ENCODE data around the gene DCAF8.

DCAF8 gene

DNA sequence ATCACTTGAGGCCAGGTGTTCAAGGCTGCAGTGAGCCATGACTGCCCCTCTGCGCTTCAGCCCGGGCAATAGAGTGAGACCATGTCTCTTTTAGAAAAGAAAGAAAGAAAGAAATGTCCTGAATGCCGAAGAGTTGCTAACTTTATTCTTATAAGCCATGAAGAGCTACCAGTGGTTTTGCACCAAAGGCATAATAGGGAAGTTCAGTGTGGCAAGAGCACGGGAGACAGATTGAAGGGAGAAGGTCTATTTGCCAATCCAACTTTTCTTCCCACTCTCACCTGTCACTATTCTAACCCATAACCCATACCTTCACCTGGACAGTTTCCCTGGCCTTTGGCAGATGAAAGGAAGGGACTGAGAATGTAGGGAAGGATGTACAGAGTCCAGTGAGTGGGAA, 61.6 kb downstream of the DCAF8 start:
- no peak for DNase-seq

DNA sequence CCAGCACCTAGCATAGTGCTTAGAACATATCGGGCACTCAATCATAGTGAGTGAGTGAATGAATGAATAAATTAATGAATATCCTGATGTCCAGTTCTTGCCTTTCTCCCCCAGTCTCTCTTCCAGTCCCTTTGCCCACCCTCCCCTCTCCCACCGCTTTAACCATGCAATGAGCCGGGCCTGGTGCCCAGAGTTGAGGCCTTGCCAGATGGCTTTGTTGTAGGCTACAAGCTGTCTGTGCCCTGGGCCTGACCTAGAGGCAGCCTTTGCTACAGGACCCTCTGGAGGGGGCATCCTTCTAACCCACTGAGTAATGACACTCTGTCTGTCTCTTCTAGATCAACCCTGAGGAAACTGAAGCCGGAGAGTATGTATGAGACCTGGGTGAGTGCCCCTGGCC, 65.1 kb downstream of the DCAF8 start:
- DNase-seq, result no peak

DNA sequence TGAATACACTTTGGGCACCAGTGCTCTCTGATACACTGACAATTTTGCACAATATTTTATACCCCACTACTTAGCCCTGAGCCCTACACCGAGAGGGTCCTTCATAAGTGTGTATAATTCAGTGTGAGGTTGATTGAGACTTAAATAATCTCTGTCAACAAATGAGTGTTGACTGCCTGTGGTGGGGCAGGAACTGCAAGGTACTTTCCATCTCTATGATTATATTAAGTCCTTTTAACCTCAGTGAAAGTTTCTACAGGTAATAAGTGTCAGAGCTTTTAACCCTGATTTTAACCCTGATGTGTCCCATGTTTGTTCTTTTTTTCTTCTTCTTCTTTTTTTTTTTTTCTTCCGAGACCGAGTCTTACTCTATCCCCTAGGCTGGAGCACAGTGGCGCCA, 66.2 kb downstream of the DCAF8 start:
- no peak for DNase-seq

DNA sequence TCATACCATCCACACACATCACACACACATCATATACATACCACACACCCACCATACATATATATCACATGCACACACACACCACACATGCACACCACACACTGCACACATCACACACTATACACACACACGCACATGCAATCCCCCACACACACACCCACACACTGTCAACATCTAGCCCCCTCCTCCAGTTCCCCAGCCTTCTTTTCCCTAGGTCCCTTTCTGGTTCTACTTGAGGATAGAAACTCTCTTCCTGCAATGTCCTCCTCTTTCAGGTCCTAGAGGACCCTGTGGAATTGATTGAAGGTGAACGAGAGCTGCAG, 67.7 kb downstream of the DCAF8 start:
- no peak for DNase-seq

DNA sequence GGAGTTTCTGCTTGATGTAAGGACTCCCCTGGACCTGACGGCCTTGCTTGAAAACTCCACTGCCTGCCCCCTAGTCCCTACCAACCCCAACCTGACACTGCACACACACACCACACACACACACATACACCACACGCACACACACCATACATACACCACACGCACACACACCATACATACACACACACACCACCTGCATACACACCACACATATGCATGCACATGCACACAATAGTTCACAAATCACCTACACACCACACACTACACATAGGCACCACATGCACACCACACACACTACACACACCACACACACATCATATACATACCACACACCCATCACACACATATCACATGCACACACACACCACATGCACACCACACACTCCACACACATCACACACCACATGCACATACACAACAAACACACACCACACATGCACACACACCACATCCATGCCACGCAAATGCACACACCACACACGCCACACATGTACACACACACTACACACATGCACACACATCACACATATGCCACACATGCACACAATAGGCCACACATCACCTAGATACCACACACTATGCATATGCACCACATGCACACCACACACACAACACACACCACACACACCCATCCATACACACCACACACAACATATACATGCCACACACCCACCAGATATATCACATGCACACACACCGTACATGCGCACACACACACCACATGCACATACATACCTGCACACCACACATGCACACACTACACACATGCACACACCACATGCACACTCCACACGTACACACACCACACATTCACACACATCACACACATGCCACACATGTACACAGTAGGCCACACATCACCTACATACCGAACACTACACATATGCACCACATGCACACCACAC, 68.3 kb downstream of the DCAF8 start:
- no peak for DNase-seq

DNA sequence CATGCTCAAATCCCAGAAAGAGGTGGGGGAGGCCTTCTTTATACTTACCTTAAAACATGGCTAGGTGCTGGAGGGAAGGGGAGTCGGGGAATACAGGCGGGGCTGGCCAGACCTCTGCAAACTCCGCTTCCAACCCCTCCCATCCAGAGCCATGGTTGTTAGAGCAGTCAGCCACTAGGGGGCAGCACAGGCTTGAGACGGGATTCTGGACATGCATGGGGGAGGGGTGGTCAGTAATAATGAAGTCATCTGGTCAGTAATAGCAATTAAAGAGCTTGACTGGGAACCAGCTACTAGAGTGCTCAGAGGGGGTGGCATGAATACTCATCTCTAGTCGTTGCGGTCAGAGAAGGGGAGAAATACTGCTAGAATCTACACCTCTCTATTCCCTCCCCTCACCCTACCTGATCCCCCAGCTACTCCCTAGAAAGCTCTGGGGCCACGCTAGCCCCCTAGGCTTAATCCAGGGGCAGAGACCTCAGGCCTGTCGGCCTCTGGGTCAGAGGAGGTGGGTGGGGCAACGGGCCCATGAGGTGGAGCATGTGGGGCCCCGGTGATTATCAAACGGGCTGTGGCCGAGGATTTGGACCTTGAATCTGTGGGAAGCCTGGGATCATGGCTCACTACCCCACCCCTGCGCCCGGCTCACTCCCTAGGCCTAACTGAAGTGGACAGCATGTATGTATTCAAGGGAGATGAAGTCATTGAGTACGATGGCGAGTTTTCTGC, 69.1 kb downstream of the DCAF8 start:
- peak; percentile 87 for DNase-seq

DNA sequence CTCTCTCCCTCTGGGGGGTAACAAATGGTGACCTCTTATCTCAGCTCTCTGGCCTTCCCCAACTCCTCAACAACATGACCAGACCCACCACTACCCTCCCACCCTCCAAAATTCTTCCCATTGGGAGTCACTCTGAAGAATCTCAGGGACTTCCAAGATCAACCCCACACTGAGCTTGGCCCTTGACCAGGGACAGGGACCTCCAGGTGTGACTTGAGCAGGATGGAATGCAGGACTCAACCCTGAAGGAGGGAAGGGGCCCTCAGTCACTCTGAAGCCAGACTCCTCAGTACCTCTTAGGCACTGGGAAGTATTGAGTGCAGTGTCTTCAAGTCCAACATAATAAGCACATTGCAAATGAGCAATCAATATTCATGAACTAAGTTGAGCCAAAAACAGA, 70.1 kb downstream of the DCAF8 start:
- no peak for DNase-seq

DNA sequence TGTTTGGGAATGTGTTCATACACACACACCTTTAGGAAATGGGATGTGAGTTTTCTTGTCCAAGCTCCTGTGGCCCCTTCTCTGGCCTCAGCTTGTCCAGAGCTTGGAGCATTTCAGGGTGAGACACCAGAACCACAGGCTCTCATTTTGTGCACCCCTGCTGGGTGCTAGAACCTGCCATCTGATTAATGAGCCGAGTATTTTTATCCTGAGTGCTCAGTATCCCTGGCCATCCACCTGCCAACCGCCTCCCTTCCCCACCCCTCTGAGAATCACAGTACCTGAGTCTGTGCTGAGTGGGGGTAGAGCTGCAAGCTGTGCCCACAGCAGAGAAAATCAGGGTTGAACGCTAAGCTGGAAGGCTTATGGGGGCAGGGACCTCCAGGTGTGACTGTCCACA, 70.6 kb downstream of the DCAF8 start:
- DNase-seq, result no peak

DNA sequence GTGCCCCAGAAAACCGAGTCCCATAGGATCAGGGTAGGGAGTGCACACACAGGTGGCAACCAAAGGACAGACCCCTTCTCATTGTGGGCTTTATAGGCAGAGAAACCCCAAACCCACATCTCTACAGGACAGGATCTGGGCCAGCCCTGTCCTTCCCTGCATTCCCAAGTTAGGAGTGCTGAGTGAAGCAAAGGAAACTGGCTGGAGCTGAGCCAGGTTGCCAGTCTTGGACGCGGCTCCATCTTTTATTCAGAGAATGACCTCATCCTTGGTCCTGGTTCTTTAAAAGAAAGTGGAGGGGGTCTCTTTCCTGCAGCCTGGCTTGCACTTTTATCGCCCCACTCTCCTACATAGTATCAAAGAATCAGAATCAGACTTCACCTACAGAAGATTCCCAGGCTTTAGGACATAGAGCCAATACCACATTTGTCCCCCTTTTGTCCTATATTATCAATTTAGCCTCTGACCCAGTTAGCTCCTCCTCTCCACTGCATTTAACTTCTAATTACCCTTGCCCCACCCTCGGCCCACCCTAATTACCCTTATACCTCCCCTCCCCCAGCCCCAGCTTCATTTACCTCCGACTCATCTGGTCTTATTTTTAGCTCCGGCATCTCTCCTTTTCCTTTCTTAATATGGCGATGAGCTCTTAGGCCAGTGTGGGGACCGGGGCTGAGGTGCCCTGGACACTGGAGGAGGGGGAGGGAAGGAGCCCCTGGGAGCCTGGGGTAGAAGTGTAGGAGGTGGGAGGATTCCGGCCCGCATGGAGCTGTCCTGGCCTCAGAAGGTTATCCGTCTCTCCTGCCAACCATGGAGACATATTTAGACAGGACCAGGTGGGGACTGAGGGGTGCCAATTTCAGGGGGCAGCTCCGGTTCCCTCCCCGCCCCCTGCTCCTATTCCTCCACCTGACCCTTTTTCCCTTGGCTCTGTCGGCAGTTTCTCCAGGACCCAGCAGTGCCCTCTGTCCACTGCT, 72.4 kb downstream of the DCAF8 start, which contains the start of gene CASQ1:
TSS of gene CASQ1 (plus strand) at position 927 of the 977 bp plus-strand sequence. CDS start 177 bp downstream, outside the sequence.
- DNase-seq, result no peak

DNA sequence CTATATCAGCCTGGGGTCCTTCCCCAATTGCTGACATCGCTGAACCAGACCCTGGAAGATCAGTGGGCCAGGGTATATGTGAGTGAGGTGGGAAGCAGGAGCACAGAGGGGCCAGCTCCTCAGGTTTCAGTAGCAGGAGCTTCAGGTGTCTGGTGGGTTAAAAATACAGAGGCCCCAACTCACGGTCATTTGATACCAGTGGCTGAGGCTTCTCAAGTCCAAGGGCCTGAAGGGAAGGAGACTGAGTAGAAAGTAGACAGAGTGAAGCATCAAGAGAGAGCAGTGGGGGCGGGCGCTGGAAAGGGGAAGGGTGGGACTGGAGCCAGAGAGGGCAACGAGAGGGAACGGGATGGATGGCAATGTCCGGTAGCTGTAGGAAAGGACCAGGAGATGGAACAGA, 74.0 kb downstream of the DCAF8 start:
- no peak for DNase-seq

DNA sequence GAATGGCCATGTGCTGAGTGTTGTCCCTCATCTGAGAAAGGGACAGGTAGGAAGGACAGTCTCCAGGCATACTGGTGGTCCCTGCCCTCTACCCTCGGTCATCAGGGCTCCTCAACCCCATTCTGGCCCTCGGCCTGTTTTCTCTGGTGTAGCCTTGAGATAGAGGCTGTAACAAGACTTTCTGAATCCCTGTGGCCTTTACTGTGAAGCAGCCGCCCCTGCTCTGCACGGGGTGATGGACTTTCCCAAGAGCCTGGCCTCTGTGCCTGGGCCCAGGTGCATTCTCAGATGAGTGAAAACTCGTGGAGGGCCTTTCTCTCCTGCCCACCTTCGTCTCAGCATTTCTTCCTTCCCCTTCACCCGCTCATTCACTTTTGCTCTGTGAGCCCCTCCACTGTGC, 74.9 kb downstream of the DCAF8 start:
- DNase-seq, result no peak

DNA sequence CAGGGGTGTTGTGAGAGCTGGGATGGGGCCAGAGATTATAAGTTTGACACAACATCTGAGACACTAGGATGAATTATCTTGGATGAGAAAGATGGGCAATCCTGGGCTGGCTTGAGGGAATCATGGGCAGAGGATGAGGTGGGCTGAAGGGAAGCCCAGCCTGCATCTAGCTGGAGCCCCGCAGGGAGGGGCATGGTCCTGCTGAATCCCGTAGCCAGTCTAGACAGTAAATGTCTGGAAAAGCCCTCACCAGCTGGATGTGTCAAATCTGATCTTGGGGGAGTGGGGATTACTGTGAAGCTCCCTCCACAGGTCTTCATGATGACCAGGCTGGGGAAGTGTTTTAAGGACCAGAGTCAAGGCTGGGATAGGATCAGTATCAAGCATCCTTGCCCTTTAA, 75.6 kb downstream of the DCAF8 start:
- no peak for DNase-seq

DNA sequence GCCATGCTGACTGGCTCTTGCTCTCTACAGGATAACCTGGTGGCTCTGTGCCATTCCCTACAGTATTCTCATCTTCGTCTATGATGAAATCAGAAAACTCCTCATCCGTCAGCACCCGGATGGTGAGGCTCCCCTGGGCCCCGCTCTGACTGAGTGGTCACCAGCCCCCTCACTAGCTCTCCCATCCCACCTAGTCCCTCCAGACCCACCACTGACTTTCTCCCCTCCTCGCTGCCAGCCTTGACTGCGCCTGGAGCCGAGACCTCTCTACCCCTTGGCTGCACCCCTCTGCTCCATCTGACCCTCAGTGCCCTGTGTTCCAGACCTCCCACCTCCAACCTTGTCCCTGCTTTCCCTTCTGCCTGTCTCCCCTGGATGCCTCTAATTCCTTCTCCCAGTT, 76.1 kb downstream of the DCAF8 start:
- DNase-seq, result no peak

DNA sequence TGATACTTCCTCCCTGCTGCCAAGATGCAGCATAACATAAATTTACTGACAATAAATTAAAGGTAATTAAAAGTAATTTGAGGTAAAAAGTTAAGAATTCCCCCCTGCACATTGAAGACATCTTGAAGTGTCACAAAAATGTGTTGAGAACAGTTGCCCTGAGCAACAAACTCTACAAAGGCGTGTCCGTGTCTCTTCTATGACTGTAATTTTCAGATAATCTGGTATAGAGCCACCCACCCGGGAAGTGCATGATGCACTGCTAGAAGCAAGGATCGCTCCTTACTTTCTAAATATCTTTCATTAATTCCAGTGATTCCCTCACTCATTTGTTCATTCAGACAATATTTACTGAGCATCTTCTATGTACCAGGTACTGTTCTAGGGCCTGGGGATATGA, 83.0 kb downstream of the DCAF8 start:
- no peak for DNase-seq

DNA sequence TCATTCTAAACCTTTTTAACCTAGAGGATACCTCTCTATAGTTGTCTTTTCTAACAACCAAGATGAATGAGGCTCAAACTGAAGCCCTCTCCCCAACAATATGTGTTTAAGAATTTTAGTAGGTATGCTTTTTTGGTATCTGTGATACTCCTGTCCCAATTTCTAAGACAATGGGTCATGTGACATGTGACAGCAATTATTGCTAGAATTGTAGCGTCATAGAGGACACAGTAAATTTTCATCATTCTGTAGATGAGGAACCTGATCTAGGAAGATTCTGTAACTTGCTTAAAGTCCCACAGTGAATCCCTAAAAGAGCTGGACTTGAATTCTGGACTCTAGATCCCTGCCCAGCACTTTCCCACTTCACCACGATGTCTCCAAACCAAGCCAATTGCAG, 83.6 kb downstream of the DCAF8 start:
- DNase-seq, result no peak

DNA sequence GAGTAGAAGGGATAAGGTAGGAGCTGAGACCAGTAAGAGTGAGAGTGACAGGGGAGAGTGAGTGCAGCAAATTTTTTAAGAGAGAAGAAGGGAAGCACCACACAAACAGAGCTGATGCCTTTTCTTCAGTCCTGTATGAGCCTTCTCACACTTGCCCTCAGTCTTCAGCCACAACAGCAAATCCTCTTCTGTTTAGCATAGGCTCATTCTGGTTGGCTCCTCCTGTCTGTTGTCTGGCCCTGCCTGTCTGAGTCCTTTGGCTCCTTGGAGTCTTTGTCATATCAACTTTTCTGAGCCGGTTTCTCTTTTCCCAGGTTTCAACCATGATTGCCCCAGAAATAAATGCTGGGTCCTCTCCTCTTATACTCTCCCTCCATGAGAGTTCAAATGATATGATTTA, 84.7 kb downstream of the DCAF8 start:
- no peak for DNase-seq

DNA sequence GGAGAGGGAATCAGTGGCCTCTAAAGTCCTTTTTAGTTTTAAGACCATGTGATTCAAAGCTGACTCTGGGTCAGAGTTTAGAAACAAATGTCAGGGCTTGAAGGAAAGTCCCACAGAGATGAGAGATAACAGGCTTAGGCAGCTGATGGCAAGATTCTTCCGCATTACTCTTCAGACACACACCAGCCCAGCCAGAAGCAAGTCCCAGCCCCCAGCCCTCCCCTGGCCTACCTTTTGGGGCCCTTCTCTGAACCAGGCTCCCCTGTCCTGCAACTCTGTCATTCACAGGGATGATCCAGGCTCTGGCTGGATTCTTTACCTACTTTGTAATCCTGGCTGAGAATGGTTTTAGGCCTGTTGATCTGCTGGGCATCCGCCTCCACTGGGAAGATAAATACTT, 85.1 kb downstream of the DCAF8 start:
- no peak for DNase-seq

DNA sequence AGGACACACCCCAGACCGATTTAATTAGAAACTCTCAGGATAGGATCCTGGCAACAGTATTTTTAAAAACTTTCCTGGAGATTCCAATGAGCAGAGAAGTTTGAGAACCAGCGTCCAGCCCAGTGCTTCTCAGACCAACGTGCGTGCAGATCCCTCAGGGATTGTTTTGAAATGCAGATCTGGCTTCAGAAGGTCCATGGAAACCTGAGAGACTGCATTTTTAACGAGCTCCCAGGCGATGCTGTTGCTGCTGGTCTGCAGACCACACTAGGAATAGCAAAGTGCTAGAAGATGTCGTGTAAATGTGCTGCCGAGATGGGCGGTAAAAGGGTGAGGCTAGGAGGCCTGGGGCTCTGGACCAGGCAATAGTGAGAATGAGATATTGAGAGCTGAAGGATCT, 90.4 kb downstream of the DCAF8 start:
- DNase-seq, result no peak

DNA sequence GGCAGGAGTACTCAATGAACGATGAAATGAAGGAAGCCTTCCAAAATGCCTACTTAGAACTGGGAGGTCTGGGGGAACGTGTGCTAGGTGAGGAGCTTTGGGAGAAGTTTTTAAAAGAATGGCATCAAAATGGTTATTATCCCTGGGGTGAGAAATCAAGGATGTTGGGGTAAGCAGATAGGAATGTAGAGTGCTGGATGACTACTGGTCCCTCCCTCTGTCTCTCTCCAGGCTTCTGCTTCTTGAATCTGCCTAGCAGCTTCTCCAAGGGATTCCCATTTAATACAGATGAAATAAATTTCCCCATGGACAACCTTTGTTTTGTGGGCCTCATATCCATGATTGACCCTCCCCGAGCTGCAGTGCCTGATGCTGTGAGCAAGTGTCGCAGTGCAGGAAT, 91.0 kb downstream of the DCAF8 start:
- DNase-seq, result no peak

DNA sequence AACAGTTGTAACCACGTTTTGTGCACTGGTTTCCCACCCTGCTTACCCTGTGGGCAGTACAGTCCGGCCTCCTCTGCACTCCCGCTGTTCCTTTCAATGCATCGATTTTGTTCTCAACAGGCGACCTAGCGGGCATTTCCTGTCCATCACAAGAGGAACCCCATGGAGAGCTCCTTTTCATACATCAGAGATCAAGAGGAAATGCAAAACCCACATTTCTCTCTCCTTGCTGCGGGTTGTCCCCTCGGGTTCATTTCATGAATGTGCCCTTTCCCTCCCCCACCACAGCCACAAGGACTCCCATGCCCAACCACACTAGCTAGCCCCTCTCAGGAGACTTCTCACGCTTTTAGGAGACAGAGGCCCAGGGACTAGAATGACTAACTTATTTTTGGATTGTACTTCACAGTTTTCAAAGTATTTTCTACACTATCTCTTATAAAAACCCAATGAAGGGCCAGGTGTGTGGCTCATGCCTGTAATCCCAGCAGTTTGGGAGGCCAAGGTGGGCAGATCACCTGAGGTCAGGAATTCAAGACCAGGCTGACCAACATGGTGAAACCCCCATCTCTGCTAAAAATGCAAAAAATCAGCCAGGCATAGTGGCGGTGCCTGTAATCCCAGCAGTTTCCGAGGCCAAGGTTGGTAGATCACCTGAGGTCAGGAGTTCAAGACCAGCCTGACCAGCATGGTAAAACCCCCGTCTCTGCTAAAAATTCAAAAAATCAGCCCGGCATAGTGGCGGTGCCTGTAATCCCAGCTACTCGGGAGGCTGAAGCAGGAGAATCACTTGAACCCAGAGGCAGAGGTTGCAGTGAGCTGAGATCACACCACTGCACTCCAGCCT, 92.6 kb downstream of the DCAF8 start:
- no peak for DNase-seq

DNA sequence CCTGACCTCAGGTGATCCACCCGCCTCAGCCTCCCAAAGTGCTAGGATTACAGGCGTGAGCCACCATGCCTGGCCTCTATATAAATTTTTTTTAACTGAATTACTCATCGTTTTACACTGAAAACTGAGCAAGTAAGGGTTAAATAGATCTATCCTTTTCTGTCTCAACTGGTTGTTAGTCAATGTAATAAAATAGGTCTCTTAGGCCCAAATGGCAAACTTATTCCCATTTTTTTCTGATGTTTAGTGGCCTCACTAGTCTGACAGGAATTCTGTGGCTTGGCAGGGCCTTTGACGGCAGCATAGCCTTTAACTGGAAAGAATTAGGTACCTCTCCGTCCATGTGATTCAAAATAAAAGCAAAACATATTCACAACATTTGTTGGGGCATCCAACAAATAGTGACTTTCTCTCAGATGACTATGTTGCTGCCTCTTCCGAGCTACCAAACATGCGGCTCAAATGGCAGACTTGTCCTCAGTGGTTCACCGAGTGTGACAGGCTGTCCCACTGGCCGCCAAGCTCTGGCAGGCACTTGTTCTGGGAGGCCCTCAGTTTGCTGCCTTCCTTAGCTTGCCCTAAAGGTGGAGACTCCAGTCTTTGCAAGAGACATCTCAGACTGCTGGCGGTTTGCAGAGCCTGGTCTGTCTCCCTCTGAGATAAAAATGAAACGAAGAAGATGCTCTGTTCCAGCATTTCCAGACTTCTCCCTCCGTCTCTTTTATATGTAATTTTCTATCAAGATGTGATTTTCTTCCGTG, 93.6 kb downstream of the DCAF8 start:
- no peak for DNase-seq
